Panc1 (cell line): Measurements from ENCODE around the gene RPN1. TPM values are rescaled to one million over a fixed set of nuclear protein-coding genes. Genes with fewer than 3 reads are reported as not detected.

Experiments used
- ATAC-seq: fragments of 200-7000 bp; cut with Tn5 transposase; 2 replicates; pipeline ENCODE4 v1.9.1; 2020; ENCODE audit warnings: mild to moderate bottlenecking, moderate library complexity
- BruUV-seq: library from RNA; stranded (reverse); fragments of 400-500 nt; replicated peaks from 2 replicates; lab custom pipeline; 2021; lab: Mats Ljungman, UMichigan
- CTCF ChIA-PET: fragments of 300-600 bp; sonication (Branson Sonifier 250); formaldehyde crosslinking; loops from one replicate; lab custom pipeline; 2022; ENCODE audit warnings: antibody characterized with exemption; lab: Charles Lee
- POLR2A ChIA-PET: fragments of 300-600 bp; sonication (Branson Sonifier 250); formaldehyde crosslinking; loops from one replicate; lab custom pipeline; 2022; ENCODE audit warnings: antibody characterized with exemption; lab: Charles Lee
- DNase-seq: peaks from one replicate; pipeline ENCODE4 v3.0.0-alpha.2; 2010; ENCODE audit warnings: low read depth, low spot score
- H3K27ac ChIP-seq: 2 replicates; pipeline ENCODE4 v1.5.1; 2011; ENCODE audit warnings: mild to moderate bottlenecking, low read length, inconsistent platforms
- H3K27me3 ChIP-seq: fragments of 200-500 bp; sonication (Bioruptor generic); 2 replicates; pipeline ENCODE4 v1.6.0; 2014; ENCODE audit warnings: low read length, inconsistent platforms; ENCODE audit not compliant: control insufficient read depth, insufficient read depth
- H3K36me3 ChIP-seq: fragments of 200-500 bp; sonication (Bioruptor generic); 2 replicates; pipeline ENCODE4 v1.5.1; 2014; ENCODE audit warnings: inconsistent platforms, mild to moderate bottlenecking, low read length, moderate library complexity; ENCODE audit not compliant: control insufficient read depth, insufficient read depth
- H3K4me1 ChIP-seq: 2 replicates; pipeline ENCODE4 v1.5.1; 2011; ENCODE audit warnings: inconsistent platforms, mild to moderate bottlenecking, low read length, moderate library complexity; ENCODE audit not compliant: control insufficient read depth, insufficient read depth
- H3K4me3 ChIP-seq, 2 experiments: 2 replicates each; pipeline ENCODE4 v1.5.1; 2011 to 2012; ENCODE audit warnings: low read depth in 2 of 2, low read length in 2 of 2, mild to moderate bottlenecking in 2 of 2, inconsistent platforms in 1 of 2, moderate library complexity in 1 of 2
- H3K9me3 ChIP-seq: fragments of 200-500 bp; sonication (Bioruptor generic); 2 replicates; pipeline ENCODE4 v1.5.1; 2014; ENCODE audit warnings: low read depth, mild to moderate bottlenecking, inconsistent platforms, low read length, moderate library complexity; ENCODE audit not compliant: control insufficient read depth, insufficient read depth
- POLR2AphosphoS5 ChIP-seq: IDR thresholded peaks from 2 replicates; pipeline ENCODE4 v1.6.1; 2012; ENCODE audit warnings: mild to moderate bottlenecking, low read depth, low read length, moderate library complexity
- SIN3A ChIP-seq: IDR thresholded peaks from 2 replicates; pipeline ENCODE4 v1.6.1; 2012; ENCODE audit warnings: low read depth, mild to moderate bottlenecking, low read length, moderate library complexity, borderline replicate concordance; ENCODE audit not compliant: insufficient read depth
- TCF7L2 ChIP-seq: IDR thresholded peaks from 2 replicates; pipeline ENCODE4 v1.6.1; 2011; ENCODE audit warnings: mild to moderate bottlenecking, low read depth, low read length, inconsistent platforms
- in situ Hi-C: cut with HindIII; loops from 2 replicates; pipeline ENCODE4 v1.10.0; 2016; ENCODE audit warnings: low sequenced_read_pairs, low pct_unique_long_range_greater_than_20kb
- intact Hi-C: fragments of 100-400 bp; cut with micrococcal nuclease; formaldehyde crosslinking; loops from one replicate; pipeline ENCODE4 v1.10.0; 2022; ENCODE audit not compliant: unreplicated experiment
- total RNA-seq: library from RNA; stranded (reverse); gene quantifications from one replicate; pipeline ENCODE4 v1.2.1, GENCODE V29; 2021; ENCODE audit not compliant: unreplicated experiment
- TF ChIP-seq, protein P1 (sequence below), 2 experiments: IDR thresholded peaks; 2 replicates each; pipeline ENCODE4 v1.6.1; 2011 to 2012; ENCODE audit warnings: low read depth in 2 of 2, control low read depth in 1 of 2, low read length in 1 of 2, mild to moderate bottlenecking in 1 of 2, moderate library complexity in 1 of 2; ENCODE audit not compliant: insufficient read depth in 1 of 2
- TF ChIP-seq, protein P2 (sequence below): fragments of 450-650 bp; IDR thresholded peaks from 2 replicates; pipeline ENCODE4 v1.5.1; 2017; ENCODE audit warnings: mild to moderate bottlenecking

The RPN1 gene
- total RNA-seq, 1 experiment from 2014 or later: 320 TPM

DNA sequence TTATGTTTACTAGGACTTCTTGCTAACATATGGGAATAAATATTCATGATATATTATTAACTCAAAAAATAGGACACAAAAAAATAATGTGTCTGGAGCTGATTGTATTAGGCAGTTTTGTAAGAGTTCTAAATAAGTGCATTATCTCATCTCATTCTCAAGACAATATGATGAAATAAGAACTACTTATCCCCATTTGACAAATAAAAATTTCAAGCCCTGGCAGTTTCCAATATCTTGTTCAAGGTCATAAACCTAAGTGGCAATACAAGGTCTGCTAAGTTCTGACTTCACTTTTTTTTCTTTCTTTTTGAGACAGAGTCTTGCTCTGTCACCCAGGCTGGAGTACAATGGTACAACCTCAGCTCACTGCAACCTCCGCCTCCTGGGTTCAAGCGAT lies 18.3 kb downstream of the RPN1 start:
- in situ Hi-C loops (no loop called here), intact Hi-C loops (no loop called here)
- no peak for ATAC-seq
- Histone ChIP-seq H3K4me3 (no peak overlapping the region), H3K27me3 (no peaks in the 10 kb centered on the region), H3K4me1 (no peaks in the 10 kb centered on the region), H3K27ac (no peak overlapping the region), H3K9me3 (no peaks in the 10 kb centered on the region), H3K36me3 (peaks cover 27% of the 10 kb centered on the region)
- TF ChIP-seq TCF7L2 (no peak), SIN3A (no peak)
- TF ChIP-seq, protein P1, sequence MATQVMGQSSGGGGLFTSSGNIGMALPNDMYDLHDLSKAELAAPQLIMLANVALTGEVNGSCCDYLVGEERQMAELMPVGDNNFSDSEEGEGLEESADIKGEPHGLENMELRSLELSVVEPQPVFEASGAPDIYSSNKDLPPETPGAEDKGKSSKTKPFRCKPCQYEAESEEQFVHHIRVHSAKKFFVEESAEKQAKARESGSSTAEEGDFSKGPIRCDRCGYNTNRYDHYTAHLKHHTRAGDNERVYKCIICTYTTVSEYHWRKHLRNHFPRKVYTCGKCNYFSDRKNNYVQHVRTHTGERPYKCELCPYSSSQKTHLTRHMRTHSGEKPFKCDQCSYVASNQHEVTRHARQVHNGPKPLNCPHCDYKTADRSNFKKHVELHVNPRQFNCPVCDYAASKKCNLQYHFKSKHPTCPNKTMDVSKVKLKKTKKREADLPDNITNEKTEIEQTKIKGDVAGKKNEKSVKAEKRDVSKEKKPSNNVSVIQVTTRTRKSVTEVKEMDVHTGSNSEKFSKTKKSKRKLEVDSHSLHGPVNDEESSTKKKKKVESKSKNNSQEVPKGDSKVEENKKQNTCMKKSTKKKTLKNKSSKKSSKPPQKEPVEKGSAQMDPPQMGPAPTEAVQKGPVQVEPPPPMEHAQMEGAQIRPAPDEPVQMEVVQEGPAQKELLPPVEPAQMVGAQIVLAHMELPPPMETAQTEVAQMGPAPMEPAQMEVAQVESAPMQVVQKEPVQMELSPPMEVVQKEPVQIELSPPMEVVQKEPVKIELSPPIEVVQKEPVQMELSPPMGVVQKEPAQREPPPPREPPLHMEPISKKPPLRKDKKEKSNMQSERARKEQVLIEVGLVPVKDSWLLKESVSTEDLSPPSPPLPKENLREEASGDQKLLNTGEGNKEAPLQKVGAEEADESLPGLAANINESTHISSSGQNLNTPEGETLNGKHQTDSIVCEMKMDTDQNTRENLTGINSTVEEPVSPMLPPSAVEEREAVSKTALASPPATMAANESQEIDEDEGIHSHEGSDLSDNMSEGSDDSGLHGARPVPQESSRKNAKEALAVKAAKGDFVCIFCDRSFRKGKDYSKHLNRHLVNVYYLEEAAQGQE (IDR thresholded peaks at IDR 0.05; ENCODE audit: insufficient read depth in 1 of 2, low read depth in 2 of 2, low read length in 1 of 2): no peak
- CTCF ChIA-PET: no interaction called here
- POLR2A ChIA-PET: no interaction called here
- no peak for DNase-seq
- no TSS peak for BruUV-seq

DNA sequence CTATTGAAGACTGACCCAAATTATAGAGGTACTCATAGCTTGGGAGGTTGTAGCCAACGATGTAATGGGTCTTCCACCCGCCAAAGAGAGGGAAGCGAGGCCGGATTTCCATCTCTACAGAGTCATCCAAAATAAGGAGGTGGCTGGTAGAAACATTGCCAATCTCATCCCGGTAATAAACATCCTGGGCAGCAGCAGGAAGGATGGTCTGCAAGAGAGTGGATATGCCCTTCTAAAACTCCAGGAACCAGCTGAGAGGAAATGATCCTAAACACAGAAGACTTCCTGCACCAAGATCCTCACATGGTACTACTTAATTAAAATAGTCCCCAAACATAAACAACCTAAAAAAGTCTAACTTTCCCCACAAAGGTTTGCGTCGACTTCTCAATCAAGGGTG lies 20.7 kb downstream of the RPN1 start:
- Histone ChIP-seq H3K27ac (no peak overlapping the region), H3K36me3 (peaks cover 35% of the 10 kb centered on the region), H3K4me1 (no peaks in the 10 kb centered on the region), H3K9me3 (no peaks in the 10 kb centered on the region), H3K27me3 (no peaks in the 10 kb centered on the region), H3K4me3 (no peak overlapping the region)
- intact Hi-C loops: no loop called here
- ChIA-PET POLR2A (no interaction called here), CTCF (no interaction called here)
- BruUV-seq: no TSS peak
- in situ Hi-C loops: no loop called here
- DNase-seq (no peak), ATAC-seq (no peak)
- TF ChIP-seq, protein P2, sequence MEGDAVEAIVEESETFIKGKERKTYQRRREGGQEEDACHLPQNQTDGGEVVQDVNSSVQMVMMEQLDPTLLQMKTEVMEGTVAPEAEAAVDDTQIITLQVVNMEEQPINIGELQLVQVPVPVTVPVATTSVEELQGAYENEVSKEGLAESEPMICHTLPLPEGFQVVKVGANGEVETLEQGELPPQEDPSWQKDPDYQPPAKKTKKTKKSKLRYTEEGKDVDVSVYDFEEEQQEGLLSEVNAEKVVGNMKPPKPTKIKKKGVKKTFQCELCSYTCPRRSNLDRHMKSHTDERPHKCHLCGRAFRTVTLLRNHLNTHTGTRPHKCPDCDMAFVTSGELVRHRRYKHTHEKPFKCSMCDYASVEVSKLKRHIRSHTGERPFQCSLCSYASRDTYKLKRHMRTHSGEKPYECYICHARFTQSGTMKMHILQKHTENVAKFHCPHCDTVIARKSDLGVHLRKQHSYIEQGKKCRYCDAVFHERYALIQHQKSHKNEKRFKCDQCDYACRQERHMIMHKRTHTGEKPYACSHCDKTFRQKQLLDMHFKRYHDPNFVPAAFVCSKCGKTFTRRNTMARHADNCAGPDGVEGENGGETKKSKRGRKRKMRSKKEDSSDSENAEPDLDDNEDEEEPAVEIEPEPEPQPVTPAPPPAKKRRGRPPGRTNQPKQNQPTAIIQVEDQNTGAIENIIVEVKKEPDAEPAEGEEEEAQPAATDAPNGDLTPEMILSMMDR: no peak
- no peak for TF ChIP-seq SIN3A
- TF ChIP-seq TCF7L2: no peak
- TF ChIP-seq, protein P1 (IDR thresholded peaks at IDR 0.05; ENCODE audit: insufficient read depth in 1 of 2, low read depth in 2 of 2, low read length in 1 of 2): no peak
- no peak for TF ChIP-seq POLR2AphosphoS5
